Measurements from ENCODE around the gene SERPINE1. TPM values are rescaled to one million over a fixed set of nuclear protein-coding genes. Genes with fewer than 3 reads are reported as not detected.

The SERPINE1 gene
- total RNA-seq, 8 experiments from 2014 or later = 0.05 to 128 (median 0.93) TPM

DNA sequence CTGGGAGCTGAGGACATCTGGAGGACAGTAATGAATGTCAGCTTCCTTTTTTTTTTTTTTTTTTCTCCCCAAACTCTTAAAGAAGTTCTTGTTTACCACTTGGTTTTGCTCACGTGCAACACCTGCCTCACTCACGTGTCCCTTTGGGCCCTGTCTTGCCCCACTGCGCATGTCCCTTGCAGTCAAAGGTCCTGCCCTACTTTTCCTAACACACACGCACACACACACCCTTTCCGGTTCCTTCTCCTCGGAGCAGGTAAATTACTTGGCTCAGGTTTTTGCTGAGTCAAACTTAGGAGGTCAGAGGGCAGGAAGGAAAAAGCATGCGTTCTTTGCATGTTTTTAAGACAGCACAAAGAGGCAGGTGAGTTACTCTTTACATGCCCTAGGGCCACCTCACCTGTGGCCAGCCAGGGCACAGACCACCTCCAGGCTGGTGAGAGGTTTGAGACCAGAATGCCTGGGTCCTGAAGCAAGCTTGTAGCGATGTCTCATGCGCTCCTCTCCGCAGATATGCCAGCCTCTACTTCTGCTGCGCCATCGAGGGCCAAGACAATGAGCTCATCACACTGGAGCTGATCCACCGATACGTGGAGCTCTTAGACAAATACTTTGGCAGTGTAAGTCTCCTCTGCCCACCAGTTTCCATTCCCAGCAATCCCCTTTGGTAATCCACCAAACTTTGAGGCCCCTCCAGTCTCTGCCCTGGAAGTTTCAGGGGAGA is 30.1 kb downstream of the SERPINE1 start:
- in situ Hi-C loops (cut with MboI; ENCODE audit: low pct_unique_long_range_greater_than_20kb in 2 of 9, low sequenced_read_pairs in 9 of 9, unreplicated experiment in 9 of 9) = no loop called here
- H3K27ac ChIP-seq = no peak overlapping the region
- ATAC-seq (replicated peaks in 6 of 8) = no peak
- H3K4me1 ChIP-seq (replicated peaks in 1 of 2) = peaks cover 14% of the 10 kb centered on the region in 2 donors
- H3K4me3 ChIP-seq = no peak overlapping the region
- WGBS, 10 experiments = 72 to 100% (median 95%) methylated on average over 1 to 6 of the region's 14 CpGs

DNA sequence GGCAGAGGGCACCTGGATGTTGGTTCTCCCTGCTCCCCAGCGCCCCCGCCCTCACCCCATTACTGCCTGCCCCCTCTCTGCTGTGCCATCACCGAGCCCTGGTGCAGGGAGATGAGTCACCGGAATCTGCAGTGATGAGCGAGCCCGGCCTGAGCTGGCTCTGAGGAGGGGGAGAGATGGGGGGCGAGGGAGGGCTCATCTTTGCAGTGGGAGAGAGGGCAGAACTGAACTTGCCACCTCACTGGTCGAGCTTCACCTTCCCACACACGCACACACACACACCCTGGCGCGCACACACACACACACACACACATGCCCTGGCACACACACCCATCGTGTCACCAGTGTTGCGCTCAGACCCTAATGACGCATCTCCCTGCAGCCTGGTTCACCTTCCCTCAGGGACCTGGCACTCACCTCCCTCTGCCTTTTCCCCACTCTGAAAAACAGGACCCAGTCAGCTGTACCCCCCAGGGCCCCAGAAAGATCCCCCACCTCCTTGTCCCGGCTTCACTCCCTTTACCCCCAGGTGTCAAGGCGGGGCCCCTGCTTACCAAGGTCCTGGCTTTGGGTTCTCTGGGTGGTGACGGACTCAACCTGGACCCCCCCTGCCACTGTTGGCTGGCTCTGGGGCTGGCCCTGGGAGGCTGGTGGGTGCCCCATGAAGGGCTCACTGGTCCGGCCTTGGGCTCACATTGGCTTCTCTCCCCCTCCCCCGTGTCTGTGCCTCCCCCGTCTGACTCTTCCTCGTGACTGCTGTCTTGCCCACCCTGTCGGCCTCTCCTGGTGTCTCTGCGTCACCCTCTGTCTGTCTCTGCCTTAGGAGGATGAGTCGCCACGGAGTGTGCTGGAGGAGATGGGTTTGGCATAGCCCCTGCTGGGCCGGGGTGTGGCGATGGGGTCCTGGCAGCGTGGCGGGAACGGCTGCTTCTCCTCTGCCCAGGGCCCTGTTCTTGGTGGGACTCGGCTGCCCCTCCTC is 33.1 kb downstream of the SERPINE1 start:
- peaks cover 13 to 14% of the 10 kb centered on the region in 2 donors for H3K4me1 ChIP-seq (replicated peaks in 1 of 2)
- ATAC-seq (replicated peaks in 6 of 8) = peak in 5 of 8 experiments; percentile 25 to 52 (median 38)
- in situ Hi-C loops (cut with MboI; ENCODE audit: low pct_unique_long_range_greater_than_20kb in 2 of 9, low sequenced_read_pairs in 9 of 9, unreplicated experiment in 9 of 9) = no loop called here
- H3K27ac ChIP-seq = no peak overlapping the region
- H3K4me3 ChIP-seq = no peak overlapping the region
- 39 to 61% (median 54%) methylated on average over 2 to 4 of the region's 31 CpGs; no CpG with 5 or more reads in 6 of the 10 experiments for WGBS, 10 experiments

DNA sequence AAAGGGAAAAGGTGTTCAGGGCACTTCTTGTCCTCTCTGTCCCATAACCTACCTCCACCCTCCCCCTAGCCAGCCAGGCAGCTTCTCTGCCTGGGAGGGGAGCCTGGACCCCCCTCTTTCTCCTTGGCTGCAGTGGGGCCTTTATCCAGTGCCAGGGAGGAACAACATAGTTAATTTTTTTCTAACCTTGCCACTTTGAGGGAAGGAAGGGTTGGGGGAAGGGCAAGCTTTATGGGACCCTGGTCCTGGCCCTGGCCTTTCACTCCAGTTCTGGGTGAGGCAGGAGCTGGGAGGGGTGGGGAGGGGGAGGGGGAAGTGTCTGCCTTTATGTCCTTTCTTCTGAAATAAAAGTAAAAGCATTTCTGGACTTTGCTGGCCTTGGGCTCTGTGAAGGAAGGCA is 34.0 kb downstream of the SERPINE1 start:
- Histone ChIP-seq H3K4me1 (replicated peaks in 1 of 2) (peaks cover 8% of the 10 kb centered on the region in 2 donors), H3K27ac (no peak overlapping the region), H3K4me3 (peak overlapping the region in 1 of 5 donors; percentile 58)
- in situ Hi-C loops (cut with MboI; ENCODE audit: low pct_unique_long_range_greater_than_20kb in 2 of 9, low sequenced_read_pairs in 9 of 9, unreplicated experiment in 9 of 9) = no loop called here
- ATAC-seq (replicated peaks in 6 of 8) = no peak

DNA sequence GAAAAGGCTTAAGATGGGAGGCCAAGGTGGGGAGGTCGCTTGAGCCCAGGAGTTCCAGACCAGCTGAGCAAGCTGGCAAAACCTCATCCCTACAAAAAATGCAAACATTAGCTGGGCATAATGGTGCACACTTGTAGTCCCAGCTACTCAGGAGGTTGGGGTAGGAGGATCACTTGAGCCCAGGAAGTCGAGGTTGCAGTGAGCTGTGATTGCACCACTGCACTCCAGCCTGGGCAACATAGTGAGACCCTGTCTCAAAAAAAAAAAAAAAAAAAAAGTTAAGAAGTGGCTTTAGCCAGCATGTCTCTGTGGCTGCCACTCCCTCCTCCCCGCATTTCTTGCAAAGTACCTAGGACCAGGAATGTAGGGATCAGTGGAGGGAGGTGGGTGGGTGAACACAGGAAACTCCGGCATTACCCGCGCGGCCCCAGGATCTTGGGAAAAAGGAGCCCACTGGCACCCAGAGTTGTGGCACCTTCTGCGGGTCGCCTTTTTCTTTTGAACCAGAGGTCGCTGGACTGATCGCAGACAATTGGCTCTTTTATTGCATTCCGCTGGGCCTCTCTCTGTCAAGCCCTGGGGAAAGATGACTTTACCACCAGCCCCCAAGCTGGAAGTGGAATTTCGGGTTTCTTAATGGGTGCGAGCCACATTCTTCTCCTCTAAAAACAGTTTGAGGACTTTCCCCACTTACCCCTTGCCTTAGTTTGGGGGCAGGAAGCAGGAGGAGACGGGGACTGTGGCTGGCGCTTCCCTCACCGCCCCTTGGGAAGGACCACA is 35.0 kb downstream of the SERPINE1 start:
- Histone ChIP-seq H3K27ac (peak overlapping the region in 1 of 2 donors; percentile 91), H3K4me1 (replicated peaks in 1 of 2) (peaks cover 10 to 14% of the 10 kb centered on the region in 2 donors), H3K4me3 (peak overlapping the region in 4 of 5 donors; percentile 41 to 85 (median 52))
- 23 to 100% (median 43%) methylated on average over 3 to 10 of the region's 17 CpGs; no CpG with 5 or more reads in 4 of the 10 experiments for WGBS, 10 experiments
- ATAC-seq (replicated peaks in 6 of 8) = no peak
- in situ Hi-C loops (cut with MboI; ENCODE audit: low pct_unique_long_range_greater_than_20kb in 2 of 9, low sequenced_read_pairs in 9 of 9, unreplicated experiment in 9 of 9) = no loop called here

DNA sequence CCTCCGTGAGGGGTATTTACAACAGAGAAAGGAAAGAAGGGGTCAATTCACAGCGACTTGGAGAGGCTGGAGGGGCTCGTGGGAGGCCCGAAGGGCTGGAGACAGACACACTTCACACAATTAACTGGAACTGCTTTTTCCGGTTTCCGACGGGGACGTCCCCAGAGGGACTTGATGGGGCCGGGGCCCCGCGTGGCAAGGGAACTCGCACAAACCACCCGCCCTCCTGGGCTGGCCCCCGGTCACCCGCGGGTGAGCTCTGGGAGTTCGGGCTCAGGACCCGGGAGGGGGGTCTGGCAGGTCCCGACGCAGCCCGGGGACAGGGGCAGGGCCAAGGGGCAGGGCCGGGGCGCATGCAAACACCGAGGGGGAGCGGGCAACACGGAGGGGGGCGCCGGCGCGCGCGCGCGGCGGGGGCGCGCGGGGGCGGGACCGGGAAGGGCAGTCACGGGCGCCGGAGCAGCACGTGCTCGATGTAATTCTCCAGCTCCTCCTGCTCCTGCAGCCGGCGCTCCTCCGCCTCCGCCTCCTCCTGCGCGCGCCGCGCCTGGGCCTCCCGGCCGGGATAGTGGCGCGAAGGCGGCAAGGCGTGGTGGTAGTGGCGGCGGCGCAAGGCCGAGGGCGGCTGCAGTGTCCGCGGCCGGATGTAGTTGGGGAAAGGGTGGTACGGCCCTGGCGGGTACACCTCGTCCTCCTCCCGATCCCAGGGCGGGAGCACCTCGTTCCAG is 35.8 kb downstream of the SERPINE1 start:
- ATAC-seq (replicated peaks in 6 of 8) = peak; percentile 14 to 69 (median 34)
- H3K27ac ChIP-seq = peak overlapping the region; percentile 91 to 94
- 0 to 50% (median 4%) methylated on average over 1 to 7 of the region's 74 CpGs; no CpG with 5 or more reads in 4 of the 10 experiments for WGBS, 10 experiments
- H3K4me3 ChIP-seq = peak overlapping the region; percentile 41 to 85 (median 47)
- in situ Hi-C loops (cut with MboI; ENCODE audit: low pct_unique_long_range_greater_than_20kb in 2 of 9, low sequenced_read_pairs in 9 of 9, unreplicated experiment in 9 of 9) = no loop called here
- H3K4me1 ChIP-seq (replicated peaks in 1 of 2) = peaks cover 17 to 21% of the 10 kb centered on the region in 2 donors

DNA sequence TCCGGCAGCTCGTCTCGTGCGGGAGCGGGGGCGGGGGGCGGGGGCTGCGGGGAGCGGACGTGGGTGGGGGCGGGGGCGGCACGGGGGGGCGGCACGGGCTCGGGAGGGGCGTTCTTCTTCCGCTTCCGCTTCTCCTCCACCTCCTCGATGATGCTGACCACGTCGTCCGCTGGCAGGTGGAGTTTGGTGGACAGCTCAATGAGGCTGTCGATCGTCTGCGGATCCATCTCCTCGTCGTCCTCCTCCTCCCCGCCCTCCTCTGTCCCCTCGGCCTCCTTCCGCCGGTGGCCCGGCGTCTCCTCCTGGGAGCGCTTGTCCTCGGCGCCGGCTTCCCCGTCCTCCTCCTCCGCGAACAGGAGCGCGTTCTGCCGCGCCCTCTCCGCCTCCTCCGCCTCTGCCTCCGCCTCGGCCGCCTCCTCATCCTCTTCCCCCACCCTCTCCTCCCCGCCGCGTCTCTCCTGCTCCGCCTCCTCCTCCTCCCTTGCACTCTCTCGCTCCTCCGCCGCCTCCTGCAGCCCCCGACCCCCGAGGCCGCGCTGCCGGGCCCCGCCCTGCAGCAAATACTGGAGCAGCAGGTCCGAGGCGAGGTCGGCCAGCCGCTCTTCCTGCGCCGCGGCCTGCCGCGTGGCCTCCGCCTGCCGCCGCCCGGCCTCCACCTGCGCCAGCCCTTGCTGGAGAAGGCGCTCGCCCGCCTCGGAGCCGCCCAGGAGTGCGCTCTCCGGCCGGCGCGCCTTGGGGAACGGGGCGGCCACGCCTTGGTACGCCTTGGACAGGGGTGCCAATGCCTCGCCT is 36.6 kb downstream of the SERPINE1 start:
- Histone ChIP-seq H3K4me1 (replicated peaks in 1 of 2) (peaks cover 21 to 23% of the 10 kb centered on the region in 2 donors), H3K27ac (peak overlapping the region; percentile 91 to 94), H3K4me3 (peak overlapping the region; percentile 41 to 85 (median 47))
- in situ Hi-C loops (cut with MboI; ENCODE audit: low pct_unique_long_range_greater_than_20kb in 2 of 9, low sequenced_read_pairs in 9 of 9, unreplicated experiment in 9 of 9) = no loop called here
- no CpG with 5 or more reads among the region's 92 CpGs for WGBS, 10 experiments
- peak; percentile 3 to 29 (median 17) for ATAC-seq (replicated peaks in 6 of 8)

DNA sequence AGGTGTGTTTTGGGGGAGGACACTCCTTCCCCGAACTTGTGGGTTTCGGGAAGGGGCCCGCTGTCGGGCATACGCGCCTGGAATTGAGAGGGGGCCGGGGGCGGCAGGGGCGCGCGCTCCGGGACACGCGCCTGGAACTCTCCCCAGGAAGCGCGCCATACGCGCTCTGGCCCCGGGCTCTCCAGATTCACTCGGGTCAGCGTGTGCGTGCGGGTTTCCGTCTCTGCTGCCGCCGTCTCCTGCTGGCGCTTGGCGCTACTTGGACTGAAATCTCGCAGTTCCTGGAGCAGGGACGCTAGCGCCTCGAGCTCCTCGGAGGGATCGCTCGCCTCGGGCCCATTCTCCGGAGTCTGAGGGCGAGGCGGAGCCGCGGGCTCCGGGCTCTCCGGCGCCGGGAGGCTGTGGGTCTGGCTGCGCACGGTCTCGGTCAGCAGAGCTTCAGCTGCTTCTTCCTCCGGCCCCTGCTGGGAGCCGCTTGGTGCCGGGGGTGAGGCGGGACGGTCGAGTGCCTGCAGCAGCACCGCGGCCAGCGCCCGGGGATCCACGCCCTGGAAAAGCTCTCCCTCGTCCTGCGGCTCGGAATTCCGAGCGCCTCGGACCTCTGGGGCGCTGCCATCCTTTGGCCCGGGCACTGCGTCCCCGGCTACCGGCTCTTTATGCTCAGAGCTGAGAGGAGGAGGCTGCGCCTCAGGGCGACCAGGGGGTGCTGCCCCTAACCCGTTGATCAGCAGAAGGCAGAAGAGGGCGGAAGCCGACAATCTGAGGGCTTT is 37.4 kb downstream of the SERPINE1 start:
- peak overlapping the region; percentile 91 to 94 for H3K27ac ChIP-seq
- peaks cover 25 to 29% of the 10 kb centered on the region in 2 donors for H3K4me1 ChIP-seq (replicated peaks in 1 of 2)
- WGBS, 10 experiments = 0 to 40% (median 0%) methylated on average over 1 to 22 of the region's 75 CpGs; no CpG with 5 or more reads in 4 of the 10 experiments
- peak overlapping the region; percentile 41 to 85 (median 47) for H3K4me3 ChIP-seq
- in situ Hi-C loops (cut with MboI; ENCODE audit: low pct_unique_long_range_greater_than_20kb in 2 of 9, low sequenced_read_pairs in 9 of 9, unreplicated experiment in 9 of 9) = no loop called here
- ATAC-seq (replicated peaks in 6 of 8) = peak in 3 of 8 experiments; percentile 13 to 30 (median 23)

DNA sequence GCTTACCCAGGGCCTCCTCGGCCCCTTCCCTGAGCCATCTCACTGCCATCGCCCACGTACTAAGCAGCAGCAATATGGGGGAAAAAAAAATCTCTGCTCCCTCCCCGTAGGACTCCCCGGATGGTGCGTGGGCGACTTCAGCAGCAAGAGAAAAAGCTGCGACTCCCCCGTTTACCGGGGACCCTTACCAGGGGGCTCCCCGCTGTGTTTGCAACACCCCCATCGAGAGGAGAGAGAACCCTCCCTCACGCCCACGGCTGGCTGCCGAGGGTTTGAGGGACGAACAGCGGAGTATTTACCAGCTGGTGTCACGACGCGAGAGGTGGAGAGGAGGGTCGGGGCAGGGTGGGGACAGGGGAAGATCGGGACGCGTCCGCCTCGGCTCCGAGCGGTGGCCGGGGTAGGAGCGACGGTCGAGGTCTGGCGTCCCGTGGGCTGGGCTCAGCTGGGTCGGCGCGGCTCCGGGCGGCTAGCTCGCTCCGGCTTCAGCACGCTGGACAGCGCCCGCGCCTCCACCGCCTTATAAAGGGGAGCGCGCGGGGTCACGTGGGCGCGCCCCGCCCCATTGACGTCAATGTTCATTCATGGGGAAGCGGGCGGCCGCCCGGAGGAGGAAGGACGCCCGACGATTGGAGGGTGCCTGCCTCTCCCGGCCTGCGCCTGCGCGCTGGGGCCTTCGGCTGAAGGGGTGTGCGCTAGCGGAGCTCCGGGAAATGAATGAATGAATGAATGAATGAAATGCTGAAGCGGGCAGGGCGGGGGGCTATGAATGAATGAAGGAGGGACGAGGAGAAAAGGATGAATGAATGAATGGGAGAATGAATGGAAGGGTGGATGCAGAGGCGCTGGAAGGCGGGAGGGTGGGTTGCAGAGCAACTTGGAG is 38.4 kb downstream of the SERPINE1 start, which contains the start of gene VGF:
Gene VGF (minus strand): TSS at position 495 of the 883 bp plus-strand sequence. CDS start 726 bp downstream, outside the sequence.
- peak; percentile 46 to 77 (median 56) for ATAC-seq (replicated peaks in 6 of 8)
- Histone ChIP-seq H3K4me1 (replicated peaks in 1 of 2) (peaks cover 34 to 37% of the 10 kb centered on the region in 2 donors), H3K4me3 (peak within 1 kb of the TSS; percentile 41 to 85 (median 47)), H3K27ac (peak within 1 kb of the TSS; percentile 5 to 94)
- 0 to 27% (median 3%) methylated on average over 2 to 21 of the region's 74 CpGs; no CpG with 5 or more reads in 5 of the 10 experiments for WGBS, 10 experiments
- in situ Hi-C loops (cut with MboI; ENCODE audit: low pct_unique_long_range_greater_than_20kb in 2 of 9, low sequenced_read_pairs in 9 of 9, unreplicated experiment in 9 of 9) = no loop called here

DNA sequence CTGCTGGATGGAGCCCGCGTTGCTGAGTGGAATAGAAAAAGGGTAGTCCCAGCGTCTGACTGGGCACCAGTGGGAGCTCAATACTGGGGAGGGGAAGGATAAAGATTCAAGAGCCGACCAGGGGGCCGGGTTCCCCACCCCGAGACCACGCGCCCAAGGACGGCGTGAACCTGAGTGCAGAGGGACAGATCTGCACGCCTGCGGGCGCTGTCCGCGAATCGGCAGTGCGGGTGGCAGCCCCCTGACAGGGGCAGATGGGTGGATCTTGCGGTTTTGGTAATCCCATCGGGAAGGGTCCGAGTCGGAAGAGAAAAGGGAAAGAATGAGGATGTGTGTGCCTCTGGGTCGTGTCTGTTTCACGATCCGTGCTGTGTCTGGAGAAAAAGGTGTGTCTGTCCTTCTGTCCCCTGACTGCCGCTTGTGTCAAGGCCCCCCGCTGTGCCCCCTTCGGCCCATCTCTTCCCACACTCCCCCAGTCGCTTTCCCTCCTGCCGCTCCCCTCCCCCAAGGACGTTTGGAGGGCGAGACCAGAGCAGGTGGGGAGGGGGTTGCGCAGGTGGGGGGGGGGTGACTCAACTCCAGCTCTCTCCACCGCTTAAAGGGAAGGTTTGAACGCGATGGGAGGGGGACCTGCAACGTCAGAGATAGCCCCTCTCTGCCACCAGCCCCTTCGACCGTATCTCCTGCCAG is 39.2 kb downstream of the SERPINE1 start:
- peak in 5 of 8 experiments; percentile 1 to 27 (median 5) for ATAC-seq (replicated peaks in 6 of 8)
- Histone ChIP-seq H3K27ac (peak overlapping the region in 1 of 2 donors; percentile 69), H3K4me1 (replicated peaks in 1 of 2) (peaks cover 34 to 37% of the 10 kb centered on the region in 2 donors), H3K4me3 (peak overlapping the region; percentile 22 to 85 (median 47))
- 0% methylated on average over 2 of the region's 38 CpGs; no CpG with 5 or more reads in 9 of the 10 experiments for WGBS, 10 experiments
- in situ Hi-C loops (cut with MboI; ENCODE audit: low pct_unique_long_range_greater_than_20kb in 2 of 9, low sequenced_read_pairs in 9 of 9, unreplicated experiment in 9 of 9) = no loop called here

DNA sequence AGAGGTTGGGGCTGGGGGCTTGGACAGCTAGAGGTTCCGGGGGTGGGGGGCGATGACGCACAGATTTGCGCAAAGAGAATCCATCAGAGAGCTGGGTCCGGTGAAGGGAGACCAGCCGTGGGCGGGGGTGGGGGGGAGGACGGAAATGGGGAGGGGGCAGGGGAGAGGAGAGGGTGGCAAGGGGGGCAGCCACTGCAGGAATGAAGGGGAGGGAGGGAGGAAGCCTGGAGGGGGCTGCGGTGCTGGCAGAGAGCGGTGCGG is 39.7 kb downstream of the SERPINE1 start:
- Histone ChIP-seq H3K27ac (peak overlapping the region; percentile 71 to 72), H3K4me3 (peak overlapping the region; percentile 22 to 85 (median 47)), H3K4me1 (replicated peaks in 1 of 2) (peaks cover 34 to 39% of the 10 kb centered on the region in 2 donors)
- no peak for ATAC-seq (replicated peaks in 6 of 8)
- in situ Hi-C loops (cut with MboI; ENCODE audit: low pct_unique_long_range_greater_than_20kb in 2 of 9, low sequenced_read_pairs in 9 of 9, unreplicated experiment in 9 of 9) = no loop called here
- no CpG with 5 or more reads among the region's 11 CpGs for WGBS, 10 experiments
